Epidermal melanocyte (primary cell): ENCODE data around the gene BOLL.
"Not testable (repeated sequence)": the region's sequence is repeated elsewhere in the genome, so short reads cannot be mapped to it uniquely, and the experiment has no call there.

ENCODE experiments used
- DNase-seq: peaks from one replicate; pipeline ENCODE4 v3.0.0; 2011; ENCODE audit warnings: low spot score; ENCODE audit not compliant: insufficient read length

BOLL gene

GRCh38 chr2:197706839-197707207, 78.3 kb downstream of the BOLL start:
- no peak for DNase-seq

GRCh38 chr2:197705912-197706838, 78.9 kb downstream of the BOLL start:
- DNase-seq = no peak

- peak; percentile 68 for DNase-seq
Observed at GRCh38 chr2:197705121-197705911, 79.8 kb downstream of the BOLL start, which contains the start of gene MARS2. MARS2 (plus strand) TSS chr2:197705369; CDS start chr2:197705406, 37 bp downstream.

- no peak for DNase-seq
Observed at GRCh38 chr2:197704434-197705120, 80.5 kb downstream of the BOLL start.

- DNase-seq = no peak
Observed at GRCh38 chr2:197700960-197701359, 84.2 kb downstream of the BOLL start.

- DNase-seq = not testable (repeated sequence)
Observed at GRCh38 chr2:197699724-197700123, 85.4 kb downstream of the BOLL start.

- not testable (repeated sequence) for DNase-seq
Observed at GRCh38 chr2:197696571-197696970, 88.5 kb downstream of the BOLL start.

- not testable (repeated sequence) for DNase-seq
Observed at GRCh38 chr2:197695971-197696370, 89.1 kb downstream of the BOLL start.

GRCh38 chr2:197695206-197695605, 89.9 kb downstream of the BOLL start:
- DNase-seq = not testable (repeated sequence)

GRCh38 chr2:197677483-197677882, 107.6 kb downstream of the BOLL start:
- no peak for DNase-seq

- DNase-seq = no peak
Observed at GRCh38 chr2:197677056-197677455, 108.1 kb downstream of the BOLL start.
